ENCODE data around the gene SLC13A3.

The SLC13A3 gene

DNA sequence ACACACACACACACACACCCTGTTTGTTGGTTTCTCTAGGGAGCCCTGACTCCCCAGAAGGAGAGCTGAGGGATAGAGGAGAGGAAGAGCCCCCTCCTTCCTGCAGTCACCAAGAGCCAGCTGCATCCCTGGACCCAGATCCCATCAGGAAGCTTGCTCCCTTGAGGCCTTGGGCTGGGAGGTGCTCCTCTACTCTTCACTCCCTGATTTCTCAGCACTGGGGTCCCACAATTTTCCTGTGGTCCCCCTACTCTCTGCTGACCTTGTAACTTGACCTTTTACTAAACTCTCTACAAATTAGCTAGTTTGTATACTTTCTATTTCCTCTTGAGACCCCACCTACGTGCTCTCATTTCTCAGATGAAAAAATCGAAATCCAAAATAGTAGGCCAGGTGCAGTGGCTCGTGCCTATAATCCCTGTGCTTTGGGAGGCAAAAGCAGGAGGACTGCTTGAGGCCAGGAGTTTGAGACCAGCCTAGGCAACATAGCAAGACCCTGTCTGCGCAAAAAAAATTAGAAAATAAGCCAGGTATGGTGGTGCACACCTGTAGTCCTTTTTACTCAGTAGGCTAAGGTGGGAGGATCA, 95.8 kb downstream of the SLC13A3 start:
- no peak for DNase-seq (ENCODE audit: low spot score)

GRCh38 chr20:46554828-46555227, 96.4 kb downstream of the SLC13A3 start:
- DNase-seq (ENCODE audit: low spot score) = no peak

- DNase-seq (ENCODE audit: low spot score) = no peak
Observed at GRCh38 chr20:46553926-46554325, 97.3 kb downstream of the SLC13A3 start.

DNA sequence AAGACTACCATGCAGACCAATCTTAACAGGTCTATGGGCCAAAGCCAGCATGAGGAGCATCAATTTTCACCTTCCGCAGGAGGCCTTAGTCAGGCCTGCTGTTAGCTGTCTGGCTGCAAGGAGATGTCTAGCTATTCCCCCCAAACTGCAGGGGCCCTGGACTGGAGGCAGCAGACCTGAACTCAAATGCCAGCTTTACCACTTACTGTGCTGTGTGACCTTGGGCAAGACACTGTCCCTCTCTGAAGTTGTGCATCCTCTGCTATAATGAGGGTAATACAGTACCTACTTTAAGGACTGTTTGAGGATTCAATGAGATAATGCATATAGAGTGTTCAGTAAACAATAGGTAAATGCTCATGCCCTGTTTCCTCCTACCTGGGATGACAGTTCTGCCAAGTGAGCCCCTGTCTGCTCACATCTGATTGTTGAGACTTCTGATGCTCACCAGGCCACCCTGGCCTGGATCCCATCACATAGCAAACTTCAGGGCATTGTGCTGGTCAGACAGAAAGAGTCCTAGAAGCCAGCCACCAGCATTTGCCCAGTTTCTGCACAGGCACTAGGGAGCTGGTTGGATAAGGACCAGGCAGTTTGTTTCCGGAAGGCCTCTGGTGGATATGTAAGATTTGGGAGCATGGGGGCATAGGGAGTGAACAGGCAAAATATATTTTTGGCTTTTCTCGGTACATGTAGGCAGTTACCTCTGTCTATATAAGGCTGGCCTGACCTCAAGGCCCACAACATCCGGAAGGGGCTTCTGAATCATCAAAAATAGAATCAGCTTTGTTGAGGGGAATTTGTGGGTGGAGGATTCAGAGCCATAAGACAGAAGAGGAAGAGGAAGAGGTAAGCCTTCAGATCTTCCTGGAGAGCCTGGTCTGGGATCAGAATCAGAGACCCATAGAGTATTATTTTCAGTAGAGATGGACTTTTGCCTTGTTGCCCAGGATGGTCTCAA, 98.5 kb downstream of the SLC13A3 start:
- peak; percentile 28 for DNase-seq (ENCODE audit: low spot score)

- no peak for DNase-seq (ENCODE audit: low spot score)
Observed at GRCh38 chr20:46551522-46552381, 99.5 kb downstream of the SLC13A3 start.

GRCh38 chr20:46550461-46550860, 100.8 kb downstream of the SLC13A3 start, which contains the start of gene OCSTAMP:
OCSTAMP (minus strand) TSS chr20:46550654; CDS start chr20:46550560, 94 bp downstream.
- no peak for DNase-seq (ENCODE audit: low spot score)

GRCh38 chr20:46549188-46549972, 101.9 kb downstream of the SLC13A3 start:
- no peak for DNase-seq (ENCODE audit: low spot score)

DNA sequence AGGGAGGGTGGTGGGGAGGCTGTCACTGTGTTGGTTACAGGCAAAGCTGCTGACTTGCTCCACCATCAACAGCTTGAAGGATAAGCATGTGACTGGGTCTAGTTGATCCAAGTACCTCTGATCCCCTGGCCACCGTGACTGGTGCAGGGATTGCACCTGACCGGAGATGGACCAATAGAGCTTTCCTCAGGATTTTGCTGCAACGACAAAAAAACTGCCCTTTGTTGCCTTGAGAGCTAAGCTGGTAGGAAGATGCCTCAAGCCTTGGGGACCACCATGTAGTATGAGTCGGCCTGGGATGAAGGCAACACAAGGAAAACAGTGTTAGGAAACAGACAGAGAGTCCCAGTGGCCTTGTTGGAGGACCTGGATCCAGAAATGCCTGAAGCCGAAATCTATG, 102.6 kb downstream of the SLC13A3 start:
- DNase-seq (ENCODE audit: low spot score) = no peak

DNA sequence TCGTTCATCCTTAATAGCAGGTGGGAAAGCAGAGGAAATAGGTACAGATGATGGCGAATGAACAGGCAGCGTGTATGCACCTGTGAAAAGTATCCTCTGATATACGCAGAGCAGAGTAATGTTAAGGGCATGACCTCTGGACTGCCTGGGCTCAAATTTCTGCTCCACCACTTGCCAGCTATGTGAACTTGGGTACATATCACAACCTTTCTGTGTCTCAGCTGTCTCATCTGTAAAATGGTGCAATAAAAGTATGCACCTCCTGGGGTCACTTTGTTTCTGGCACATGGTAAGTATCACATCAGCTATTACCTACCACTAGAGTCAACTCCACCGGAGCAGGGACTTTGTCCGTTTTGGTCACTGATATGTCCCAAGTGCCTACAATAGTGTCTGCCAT, 103.3 kb downstream of the SLC13A3 start:
- DNase-seq (ENCODE audit: low spot score) = no peak

DNA sequence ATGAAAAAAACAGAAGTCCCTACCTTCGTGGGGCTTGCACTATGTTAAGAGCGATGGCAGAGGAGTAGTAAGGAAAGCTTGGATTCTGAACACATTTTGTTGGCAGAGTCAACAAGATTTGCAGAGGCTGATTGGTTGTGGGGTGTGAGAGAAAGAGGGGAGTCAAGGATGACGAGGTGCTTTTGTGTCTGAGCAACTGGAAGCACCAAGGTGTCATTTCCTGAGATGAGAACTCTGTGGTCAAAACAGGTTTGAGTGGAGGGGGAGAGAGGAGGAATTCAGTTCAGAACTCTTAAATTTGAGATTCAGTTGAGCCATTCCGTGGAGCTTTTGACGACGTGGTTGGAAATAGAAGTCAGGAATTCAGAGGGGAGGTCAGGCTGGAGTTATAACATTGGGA, 104.3 kb downstream of the SLC13A3 start:
- no peak for DNase-seq (ENCODE audit: low spot score)

- DNase-seq (ENCODE audit: low spot score) = no peak
Observed at GRCh38 chr20:46546298-46546697, 105.0 kb downstream of the SLC13A3 start.

GRCh38 chr20:46545827-46546138, 105.5 kb downstream of the SLC13A3 start:
- DNase-seq (ENCODE audit: low spot score) = no peak

GRCh38 chr20:46545077-46545826, 106.0 kb downstream of the SLC13A3 start:
- peak; percentile 19 for DNase-seq (ENCODE audit: low spot score)

DNA sequence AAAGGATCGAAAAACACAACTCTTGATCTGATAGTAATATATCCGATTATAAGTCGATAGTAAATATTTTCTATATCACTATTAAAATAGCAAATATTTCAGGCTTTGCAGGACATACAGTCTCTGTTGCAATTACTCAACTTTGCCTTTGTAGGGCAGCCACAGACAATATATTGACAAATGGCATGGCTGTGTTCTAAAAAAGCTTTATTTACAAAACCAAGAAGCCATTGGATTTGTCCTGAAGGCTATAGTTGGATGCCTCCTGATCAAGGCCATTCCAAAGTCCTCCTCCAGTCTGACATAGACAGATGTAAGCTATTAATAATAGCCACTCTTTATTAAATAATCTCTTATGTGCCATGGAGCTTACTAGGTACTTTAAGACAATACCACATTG, 106.7 kb downstream of the SLC13A3 start:
- DNase-seq (ENCODE audit: low spot score) = no peak

GRCh38 chr20:46543959-46544358, 107.3 kb downstream of the SLC13A3 start:
- DNase-seq (ENCODE audit: low spot score) = no peak

DNA sequence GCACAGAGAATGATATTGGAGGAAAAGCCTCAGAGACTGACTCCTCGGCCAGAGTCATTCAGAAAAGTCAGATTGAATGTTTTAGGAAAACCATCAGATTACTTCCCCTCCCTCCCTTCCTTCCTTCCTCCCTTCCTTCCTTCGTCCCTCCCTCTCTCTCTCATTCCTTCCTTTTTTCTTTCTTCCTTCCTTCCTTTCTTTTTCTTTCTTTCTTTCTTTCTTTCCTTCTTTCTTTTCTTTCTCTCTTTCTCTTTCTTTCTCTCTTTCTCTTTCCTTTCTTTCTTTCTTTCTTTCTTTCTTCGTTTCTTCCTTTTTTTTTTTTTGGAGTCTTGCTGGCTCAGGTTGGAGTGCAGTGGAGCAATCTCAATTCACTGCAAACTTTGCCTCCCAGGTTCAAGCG, 108.2 kb downstream of the SLC13A3 start:
- DNase-seq (ENCODE audit: low spot score) = no peak

- DNase-seq (ENCODE audit: low spot score) = no peak
Observed at GRCh38 chr20:46541229-46541935, 109.9 kb downstream of the SLC13A3 start.

DNA sequence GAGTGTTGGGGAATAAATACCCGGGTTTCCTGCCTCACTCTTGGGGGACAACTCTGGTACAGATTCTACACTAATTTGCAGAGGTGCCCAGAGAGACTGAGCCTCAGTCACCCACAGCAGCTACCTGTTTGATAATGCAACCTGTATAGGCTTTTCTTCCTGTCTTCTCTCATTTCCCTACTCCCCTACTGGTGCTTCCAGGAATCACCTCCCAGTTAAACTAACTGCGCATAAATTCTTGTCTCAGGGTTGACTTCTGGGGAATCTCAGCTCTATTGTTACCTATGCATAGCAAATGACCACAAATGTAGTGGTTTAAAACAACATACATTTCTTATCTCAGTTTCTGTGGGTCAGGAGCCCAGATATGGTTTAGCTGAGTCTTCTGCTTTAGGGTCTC, 112.1 kb downstream of the SLC13A3 start:
- DNase-seq (ENCODE audit: low spot score) = no peak

- DNase-seq (ENCODE audit: low spot score) = no peak
Observed at GRCh38 chr20:46530640-46531039, 120.6 kb downstream of the SLC13A3 start.

GRCh38 chr20:46523696-46524328, 127.4 kb downstream of the SLC13A3 start:
- DNase-seq (ENCODE audit: low spot score) = no peak

All from CD4-positive, alpha-beta T cell treated with Interleukin-15 for 4 hours (primary cell).